B cell (primary cell): ENCODE results near the gene GPR25.

Source experiments
- EZH2 ChIP-seq: IDR thresholded peaks from 2 replicates; pipeline ENCODE4 v1.6.1; 2012; ENCODE audit warnings: borderline replicate concordance, low read depth, mild to moderate bottlenecking, moderate library complexity, low read length; ENCODE audit not compliant: insufficient read depth, poor library complexity, severe bottlenecking
- TF ChIP-seq, protein P1 (sequence below): fragments of 200-600 bp; IDR thresholded peaks from one replicate; pipeline ENCODE4 v1.8.0; 2022; ENCODE audit warnings: antibody characterized with exemption, mild to moderate bottlenecking

GRCh38 chr1:200861937-200862647, 10.7 kb upstream of the GPR25 start:
- TF ChIP-seq, protein P1, sequence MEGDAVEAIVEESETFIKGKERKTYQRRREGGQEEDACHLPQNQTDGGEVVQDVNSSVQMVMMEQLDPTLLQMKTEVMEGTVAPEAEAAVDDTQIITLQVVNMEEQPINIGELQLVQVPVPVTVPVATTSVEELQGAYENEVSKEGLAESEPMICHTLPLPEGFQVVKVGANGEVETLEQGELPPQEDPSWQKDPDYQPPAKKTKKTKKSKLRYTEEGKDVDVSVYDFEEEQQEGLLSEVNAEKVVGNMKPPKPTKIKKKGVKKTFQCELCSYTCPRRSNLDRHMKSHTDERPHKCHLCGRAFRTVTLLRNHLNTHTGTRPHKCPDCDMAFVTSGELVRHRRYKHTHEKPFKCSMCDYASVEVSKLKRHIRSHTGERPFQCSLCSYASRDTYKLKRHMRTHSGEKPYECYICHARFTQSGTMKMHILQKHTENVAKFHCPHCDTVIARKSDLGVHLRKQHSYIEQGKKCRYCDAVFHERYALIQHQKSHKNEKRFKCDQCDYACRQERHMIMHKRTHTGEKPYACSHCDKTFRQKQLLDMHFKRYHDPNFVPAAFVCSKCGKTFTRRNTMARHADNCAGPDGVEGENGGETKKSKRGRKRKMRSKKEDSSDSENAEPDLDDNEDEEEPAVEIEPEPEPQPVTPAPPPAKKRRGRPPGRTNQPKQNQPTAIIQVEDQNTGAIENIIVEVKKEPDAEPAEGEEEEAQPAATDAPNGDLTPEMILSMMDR, result no peak
- TF ChIP-seq EZH2, result no peak
